HepG2 (cell line): ENCODE data around the gene ATP6V0A1. TPM values are rescaled to one million over a fixed set of nuclear protein-coding genes. Genes with fewer than 3 reads are reported as not detected.

Source experiments
- CENPX ChIP-seq: sonication (generic); formaldehyde crosslinking; IDR thresholded peaks from 2 replicates; pipeline ENCODE4 v1.9.0; 2021; ENCODE audit warnings: mild to moderate bottlenecking, missing genetic modification reagents, moderate library complexity
- MAZ ChIP-seq, 2 experiments: sonication (generic) in 1 of 2; formaldehyde crosslinking in 1 of 2; IDR thresholded peaks; 2 replicates each; pipeline versions ENCODE4 v1.5.0 to v1.6.1; 2012 to 2020; ENCODE audit warnings: low read depth in 2 of 2, mild to moderate bottlenecking in 2 of 2, borderline replicate concordance in 1 of 2, improper control_type of control experiment in 1 of 2, low read length in 1 of 2, missing genetic modification reagents in 1 of 2, moderate library complexity in 1 of 2
- MXD1 ChIP-seq: sonication (generic); formaldehyde crosslinking; IDR thresholded peaks from 2 replicates; pipeline ENCODE4 v1.4.0; 2020; ENCODE audit warnings: mild to moderate bottlenecking, missing genetic modification reagents
- RBM22 ChIP-seq: fragments of 200-400 bp; formaldehyde crosslinking; optimal IDR thresholded peaks from 2 replicates; pipeline ENCODE3; 2017; ENCODE audit warnings: mild to moderate bottlenecking, low read length, moderate library complexity
- SIN3A ChIP-seq: IDR thresholded peaks from 2 replicates; pipeline ENCODE4 v1.6.1; 2011; ENCODE audit warnings: low read depth, mild to moderate bottlenecking, control low read depth, low read length, borderline replicate concordance
- SNRNP70 ChIP-seq: fragments of 200-400 bp; formaldehyde crosslinking; IDR thresholded peaks from 2 replicates; pipeline ENCODE4 v1.6.1; 2017; ENCODE audit warnings: mild to moderate bottlenecking, low read depth, low read length, moderate library complexity
- U2AF2 ChIP-seq: fragments of 200-400 bp; formaldehyde crosslinking; IDR thresholded peaks from 2 replicates; pipeline ENCODE4 v1.6.1; 2017; ENCODE audit warnings: low read depth, mild to moderate bottlenecking, low read length
- ZBTB25 ChIP-seq: IDR thresholded peaks from 2 replicates; pipeline ENCODE4 v1.6.1; 2018; ENCODE audit warnings: missing genetic modification reagents
- ZFYVE20 ChIP-seq: sonication (generic); formaldehyde crosslinking; IDR thresholded peaks from 2 replicates; pipeline ENCODE4 v1.8.0; 2023; ENCODE audit warnings: low read depth, mild to moderate bottlenecking, moderate library complexity, missing genetic modification reagents, borderline replicate concordance
- ZNF235 ChIP-seq: sonication (generic); formaldehyde crosslinking; IDR thresholded peaks from 2 replicates; pipeline ENCODE4 v1.8.1; 2023; ENCODE audit warnings: mild to moderate bottlenecking, missing genetic modification reagents, borderline replicate concordance
- ZNF44 ChIP-seq: sonication (generic); formaldehyde crosslinking; IDR thresholded peaks from 2 replicates; pipeline ENCODE4 v1.5.1; 2020; ENCODE audit warnings: mild to moderate bottlenecking, missing genetic modification reagents
- ZNF577 ChIP-seq: sonication (generic); formaldehyde crosslinking; IDR thresholded peaks from 2 replicates; pipeline ENCODE4 v1.4.0; 2020; ENCODE audit warnings: mild to moderate bottlenecking, low read depth, missing genetic modification reagents, borderline replicate concordance
- ZNF703 ChIP-seq: sonication (generic); formaldehyde crosslinking; IDR thresholded peaks from 2 replicates; pipeline ENCODE4 v1.5.1; 2020; ENCODE audit warnings: missing genetic modification reagents, mild to moderate bottlenecking, moderate library complexity, borderline replicate concordance
- polyA plus RNA-seq, 8 experiments: library from polyadenylated mRNA; depleted of rRNA in 3 of 8; stranded (reverse) in 7 of 8; unstranded in 1 of 8; fragments of >200 nt; fragmentation: Illumina TruSeq in 4 of 8; extraction: Trizol in 4 of 8; gene quantifications; 2 replicates each; pipeline versions ENCODE4 v1.2.1 to v1.2.3, GENCODE V29; 2011 to 2016; ENCODE audit warnings: low read depth in 4 of 8, missing spikeins in 1 of 8, mixed read lengths in 1 of 8; ENCODE audit not compliant: insufficient read depth in 1 of 8
- total RNA-seq, 5 experiments: library from RNA; depleted of rRNA; stranded (reverse); fragments of >200 nt; fragmentation: Illumina TruSeq; extraction: Trizol; gene quantifications; 2 replicates each; pipeline ENCODE4 v1.2.3, GENCODE V29; 2016; ENCODE audit warnings: low read depth in 1 of 5
- TF ChIP-seq, protein P1 (sequence below): IDR thresholded peaks from 2 replicates; pipeline ENCODE4 v1.6.1; 2016; ENCODE audit warnings: missing compliant biosample characterization, missing genetic modification reagents, borderline replicate concordance
- TF ChIP-seq, protein P2 (sequence below): sonication (generic); formaldehyde crosslinking; IDR thresholded peaks from 2 replicates; pipeline ENCODE4 v1.4.0; 2020; ENCODE audit warnings: missing genetic modification reagents

The ATP6V0A1 gene
- total and polyA plus RNA-seq, 2 of the 13 experiments (the other 11 are each of a cell fraction or from before 2014, with no cell fraction given): 27.9 to 54.1 TPM

GRCh38 chr17:42562388-42563142 lies 103.9 kb downstream of the ATP6V0A1 start (continued):
- peak; percentile 87; the same call in 1 of the 2 replicates for TF ChIP-seq ZFYVE20 (CRISPR knock-in tag)
- TF ChIP-seq, protein P1, sequence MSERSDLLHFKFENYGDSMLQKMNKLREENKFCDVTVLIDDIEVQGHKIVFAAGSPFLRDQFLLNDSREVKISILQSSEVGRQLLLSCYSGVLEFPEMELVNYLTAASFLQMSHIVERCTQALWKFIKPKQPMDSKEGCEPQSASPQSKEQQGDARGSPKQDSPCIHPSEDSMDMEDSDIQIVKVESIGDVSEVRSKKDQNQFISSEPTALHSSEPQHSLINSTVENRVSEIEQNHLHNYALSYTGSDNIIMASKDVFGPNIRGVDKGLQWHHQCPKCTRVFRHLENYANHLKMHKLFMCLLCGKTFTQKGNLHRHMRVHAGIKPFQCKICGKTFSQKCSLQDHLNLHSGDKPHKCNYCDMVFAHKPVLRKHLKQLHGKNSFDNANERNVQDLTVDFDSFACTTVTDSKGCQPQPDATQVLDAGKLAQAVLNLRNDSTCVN: peak; percentile 69
- TF ChIP-seq ZBTB25 (CRISPR knock-in tag): no peak; the same call in 1 of the 2 replicates
- TF ChIP-seq RBM22: no peak
- no peak for TF ChIP-seq CENPX
- TF ChIP-seq SNRNP70: no peak
- TF ChIP-seq SIN3A: no peak; the same call in 1 of the 2 replicates
- peak; percentile 87; the same call in 1 of the 2 replicates for TF ChIP-seq ZNF577 (CRISPR knock-in tag)
- TF ChIP-seq MAZ (IDR thresholded peaks at IDR 0.05; ENCODE audit: borderline replicate concordance, low read depth, low read length): no peak
- 0 out of 2 replicates have a peak, but pooled peaks have one; percentile 15 for TF ChIP-seq MAZ (CRISPR knock-in tag; IDR thresholded peaks at IDR 0.05; ENCODE audit: low read depth)
- TF ChIP-seq, protein P2, sequence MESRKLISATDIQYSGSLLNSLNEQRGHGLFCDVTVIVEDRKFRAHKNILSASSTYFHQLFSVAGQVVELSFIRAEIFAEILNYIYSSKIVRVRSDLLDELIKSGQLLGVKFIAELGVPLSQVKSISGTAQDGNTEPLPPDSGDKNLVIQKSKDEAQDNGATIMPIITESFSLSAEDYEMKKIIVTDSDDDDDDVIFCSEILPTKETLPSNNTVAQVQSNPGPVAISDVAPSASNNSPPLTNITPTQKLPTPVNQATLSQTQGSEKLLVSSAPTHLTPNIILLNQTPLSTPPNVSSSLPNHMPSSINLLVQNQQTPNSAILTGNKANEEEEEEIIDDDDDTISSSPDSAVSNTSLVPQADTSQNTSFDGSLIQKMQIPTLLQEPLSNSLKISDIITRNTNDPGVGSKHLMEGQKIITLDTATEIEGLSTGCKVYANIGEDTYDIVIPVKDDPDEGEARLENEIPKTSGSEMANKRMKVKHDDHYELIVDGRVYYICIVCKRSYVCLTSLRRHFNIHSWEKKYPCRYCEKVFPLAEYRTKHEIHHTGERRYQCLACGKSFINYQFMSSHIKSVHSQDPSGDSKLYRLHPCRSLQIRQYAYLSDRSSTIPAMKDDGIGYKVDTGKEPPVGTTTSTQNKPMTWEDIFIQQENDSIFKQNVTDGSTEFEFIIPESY: no peak; the same call in 1 of the 2 replicates
- peak; percentile 10; the same call in 1 of the 2 replicates for TF ChIP-seq ZNF44
- 0 out of 2 replicates have a peak, but pooled peaks have one; percentile 19 for TF ChIP-seq U2AF2
- TF ChIP-seq ZNF235: no peak
- TF ChIP-seq ZNF703 (CRISPR knock-in tag): no peak; the same call in 1 of the 2 replicates
- TF ChIP-seq MXD1: peak; percentile 58; the same call in 1 of the 2 replicates
